PC-3 (cell line): ENCODE results near the gene DOK5. TPM values are rescaled to one million over a fixed set of nuclear protein-coding genes. Genes with fewer than 3 reads are reported as not detected.

Experiments used
- ATAC-seq: fragments of 200-7000 bp; cut with Tn5 transposase; 2 replicates; pipeline ENCODE4 v1.9.1; 2020; ENCODE audit warnings: mild to moderate bottlenecking, moderate library complexity
- BruUV-seq: library from RNA; stranded (reverse); fragments of 400-500 nt; replicated peaks from 2 replicates; lab custom pipeline; 2021; lab: Mats Ljungman, UMichigan
- CTCF ChIA-PET: fragments of 300-600 bp; sonication (Branson Sonifier 250); formaldehyde crosslinking; loops from one replicate; lab custom pipeline; 2022; ENCODE audit warnings: antibody characterized with exemption; lab: Charles Lee
- POLR2A ChIA-PET: fragments of 300-600 bp; sonication (Branson Sonifier 250); formaldehyde crosslinking; loops from one replicate; lab custom pipeline; 2022; ENCODE audit warnings: antibody characterized with exemption; ENCODE audit not compliant: unreplicated experiment; lab: Charles Lee
- DNase-seq: peaks from one replicate; pipeline ENCODE4 v3.0.0-alpha.2; 2015
- H2AFZ ChIP-seq: fragments of 300-600 bp; sonication (generic); 2 replicates; pipeline ENCODE4 v1.6.0; 2016; ENCODE audit warnings: antibody characterized with exemption, low read length
- H3F3A ChIP-seq: fragments of 300-600 bp; sonication (generic); one replicate; pipeline ENCODE4 v1.6.0; 2017; ENCODE audit warnings: antibody characterized with exemption, low read length, control low read depth, mild to moderate bottlenecking; ENCODE audit not compliant: unreplicated experiment
- H3K27ac ChIP-seq: fragments of 300-600 bp; sonication (generic); 2 replicates; pipeline ENCODE4 v1.5.1; 2016; ENCODE audit warnings: mild to moderate bottlenecking, low read length
- H3K27me3 ChIP-seq: fragments of 300-600 bp; sonication (generic); 2 replicates; pipeline ENCODE4 v1.6.1; 2016; ENCODE audit warnings: low read length, mixed read lengths
- H3K36me3 ChIP-seq: fragments of 300-600 bp; sonication (generic); 2 replicates; pipeline ENCODE4 v1.6.1; 2016; ENCODE audit warnings: low read depth, mixed run types, low read length, mixed read lengths
- H3K4me1 ChIP-seq: fragments of 300-600 bp; sonication (generic); 2 replicates; pipeline ENCODE4 v1.5.1; 2016; ENCODE audit warnings: low read length; ENCODE audit not compliant: insufficient read depth
- H3K4me2 ChIP-seq: fragments of 300-600 bp; sonication (generic); 2 replicates; pipeline ENCODE4 v1.6.0; 2016; ENCODE audit warnings: low read length
- H3K4me3 ChIP-seq: fragments of 300-600 bp; sonication (generic); 2 replicates; pipeline ENCODE4 v1.5.1; 2016; ENCODE audit warnings: mild to moderate bottlenecking, low read length, mixed read lengths
- H3K79me2 ChIP-seq: fragments of 300-600 bp; sonication (generic); 2 replicates; pipeline ENCODE4 v1.6.1; 2017; ENCODE audit warnings: low read length, mixed read lengths
- H3K9ac ChIP-seq: fragments of 300-600 bp; sonication (generic); 2 replicates; pipeline ENCODE4 v1.6.0; 2016; ENCODE audit warnings: mild to moderate bottlenecking, low read length
- H3K9me2 ChIP-seq: fragments of 300-600 bp; sonication (generic); replicated peaks from 2 replicates; pipeline ENCODE4 v1.6.1; 2016; ENCODE audit warnings: mixed run types, low read length, mixed read lengths
- H3K9me3 ChIP-seq: fragments of 300-600 bp; sonication (generic); 2 replicates; pipeline ENCODE4 v1.6.1; 2016; ENCODE audit warnings: low read length, mixed read lengths
- H4K20me1 ChIP-seq: fragments of 300-600 bp; sonication (generic); 2 replicates; pipeline ENCODE4 v1.6.1; 2016; ENCODE audit warnings: low read length, mixed read lengths
- CTCF ChIP-seq: fragments of 300-600 bp; sonication (generic); conservative IDR thresholded peaks from 2 replicates; pipeline ENCODE4 v1.5.1; 2017; ENCODE audit warnings: antibody characterized with exemption, low read depth, mild to moderate bottlenecking, low read length
- EZH2 ChIP-seq: fragments of 300-600 bp; sonication (generic); IDR thresholded peaks from one replicate; pipeline ENCODE4 v1.6.1; 2017; ENCODE audit warnings: antibody characterized with exemption, mild to moderate bottlenecking, low read length; ENCODE audit not compliant: unreplicated experiment
- EZH2phosphoT487 ChIP-seq: fragments of 300-600 bp; sonication (generic); IDR thresholded peaks from 2 replicates; pipeline ENCODE4 v1.6.1; 2018; ENCODE audit warnings: mild to moderate bottlenecking, antibody characterized with exemption, low read length, borderline replicate concordance
- intact Hi-C: fragments of 100-400 bp; cut with micrococcal nuclease; formaldehyde crosslinking; loops from 2 replicates; pipeline ENCODE4 v1.9.0; 2023
- total RNA-seq: library from RNA; depleted of rRNA; stranded (reverse); fragments of >200 nt; gene quantifications from 2 replicates; pipeline ENCODE4 v1.2.3, GENCODE V29; 2014

The DOK5 gene
- total RNA-seq, 1 experiment from 2014 or later = not detected

GRCh38 chr20:54539521-54540046, 64.2 kb downstream of the DOK5 start:
- Histone ChIP-seq H3K27me3 (no peaks in the 10 kb centered on the region), H3K4me2 (no peak overlapping the region), H3K79me2 (no peaks in the 10 kb centered on the region), H3K27ac (no peak overlapping the region), H3K9me2 (no peaks in the 10 kb centered on the region), H3F3A (no peaks in the 10 kb centered on the region), H3K9ac (no peak overlapping the region), H3K4me1 (no peaks in the 10 kb centered on the region), H4K20me1 (no peaks in the 10 kb centered on the region), H3K4me3 (no peak overlapping the region), H2AFZ (no peak overlapping the region), H3K9me3 (peaks cover 6% of the 10 kb centered on the region; the same call in 1 of the 2 replicates), H3K36me3 (no peaks in the 10 kb centered on the region)
- no peak for DNase-seq
- ATAC-seq = no peak
- no TSS peak for BruUV-seq
- intact Hi-C loops = no loop called here
- POLR2A ChIA-PET = no interaction called here
- no peak for TF ChIP-seq EZH2
- TF ChIP-seq CTCF = no peak
- TF ChIP-seq EZH2phosphoT487 = no peak
- CTCF ChIA-PET = no interaction called here

GRCh38 chr20:54543369-54543768, 68.0 kb downstream of the DOK5 start:
- Histone ChIP-seq H3K79me2 (no peaks in the 10 kb centered on the region), H3K9me2 (no peaks in the 10 kb centered on the region), H3K4me3 (no peak overlapping the region), H3F3A (no peaks in the 10 kb centered on the region), H4K20me1 (no peaks in the 10 kb centered on the region), H3K27ac (no peak overlapping the region), H3K27me3 (no peaks in the 10 kb centered on the region), H3K36me3 (no peaks in the 10 kb centered on the region), H2AFZ (no peak overlapping the region), H3K4me1 (no peaks in the 10 kb centered on the region), H3K9ac (no peak overlapping the region), H3K4me2 (no peak overlapping the region), H3K9me3 (peaks cover 4% of the 10 kb centered on the region)
- intact Hi-C loops = no loop called here
- ATAC-seq = no peak
- BruUV-seq = no TSS peak
- no peak for DNase-seq
- ChIA-PET CTCF (no interaction called here), POLR2A (no interaction called here)
- no peak for TF ChIP-seq EZH2
- no peak for TF ChIP-seq EZH2phosphoT487
- no peak for TF ChIP-seq CTCF

GRCh38 chr20:54545676-54546358, 70.4 kb downstream of the DOK5 start:
- H3K4me1 ChIP-seq = no peaks in the 10 kb centered on the region
- intact Hi-C loops = no loop called here
- H3K27me3 ChIP-seq = peaks cover 17% of the 10 kb centered on the region; the same call in 1 of the 2 replicates
- no peak overlapping the region for H3K4me2 ChIP-seq
- H3K9me2 ChIP-seq = no peaks in the 10 kb centered on the region
- no TSS peak for BruUV-seq
- H3K79me2 ChIP-seq = no peaks in the 10 kb centered on the region
- ChIA-PET CTCF (no interaction called here), POLR2A (no interaction called here)
- DNase-seq (no peak), ATAC-seq (no peak)
- peaks cover 4% of the 10 kb centered on the region; the same call in 1 of the 2 replicates for H3K9me3 ChIP-seq
- no peak overlapping the region for H3K4me3 ChIP-seq
- no peak overlapping the region for H3K27ac ChIP-seq
- no peaks in the 10 kb centered on the region for H3F3A ChIP-seq
- H3K36me3 ChIP-seq = no peaks in the 10 kb centered on the region
- H2AFZ ChIP-seq = no peak overlapping the region
- no peaks in the 10 kb centered on the region for H4K20me1 ChIP-seq
- no peak overlapping the region for H3K9ac ChIP-seq
- no peak for TF ChIP-seq EZH2phosphoT487
- no peak for TF ChIP-seq CTCF
- no peak for TF ChIP-seq EZH2
